Measurements from ENCODE around the gene COMMD6.

DNA sequence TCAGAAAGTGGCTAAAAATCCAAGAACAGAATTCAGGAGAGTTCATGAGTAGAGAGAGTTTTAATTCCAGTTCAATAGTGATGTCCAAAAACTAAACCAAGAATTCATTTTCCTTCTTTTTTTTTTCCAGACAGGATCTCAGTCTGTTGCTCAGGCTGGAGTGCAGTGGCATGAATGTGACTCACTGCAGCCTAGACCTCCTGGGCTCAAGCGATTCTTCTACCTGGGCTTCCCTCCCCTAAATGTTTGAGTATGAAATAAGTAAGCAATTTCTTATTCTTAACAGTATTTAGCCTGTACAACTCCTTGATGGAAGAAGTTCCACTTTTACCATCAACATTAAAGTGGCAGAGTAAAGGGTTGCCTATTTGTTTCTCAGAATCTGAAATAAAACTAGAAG is 3.8 kb downstream of the COMMD6 start:
- TF ChIP-seq, protein P1, sequence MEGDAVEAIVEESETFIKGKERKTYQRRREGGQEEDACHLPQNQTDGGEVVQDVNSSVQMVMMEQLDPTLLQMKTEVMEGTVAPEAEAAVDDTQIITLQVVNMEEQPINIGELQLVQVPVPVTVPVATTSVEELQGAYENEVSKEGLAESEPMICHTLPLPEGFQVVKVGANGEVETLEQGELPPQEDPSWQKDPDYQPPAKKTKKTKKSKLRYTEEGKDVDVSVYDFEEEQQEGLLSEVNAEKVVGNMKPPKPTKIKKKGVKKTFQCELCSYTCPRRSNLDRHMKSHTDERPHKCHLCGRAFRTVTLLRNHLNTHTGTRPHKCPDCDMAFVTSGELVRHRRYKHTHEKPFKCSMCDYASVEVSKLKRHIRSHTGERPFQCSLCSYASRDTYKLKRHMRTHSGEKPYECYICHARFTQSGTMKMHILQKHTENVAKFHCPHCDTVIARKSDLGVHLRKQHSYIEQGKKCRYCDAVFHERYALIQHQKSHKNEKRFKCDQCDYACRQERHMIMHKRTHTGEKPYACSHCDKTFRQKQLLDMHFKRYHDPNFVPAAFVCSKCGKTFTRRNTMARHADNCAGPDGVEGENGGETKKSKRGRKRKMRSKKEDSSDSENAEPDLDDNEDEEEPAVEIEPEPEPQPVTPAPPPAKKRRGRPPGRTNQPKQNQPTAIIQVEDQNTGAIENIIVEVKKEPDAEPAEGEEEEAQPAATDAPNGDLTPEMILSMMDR (conservative IDR thresholded peaks at IDR 0.05; ENCODE audit: low read depth, low read length), result no peak
- TF ChIP-seq RAD21 (IDR thresholded peaks at IDR 0.05; ENCODE audit: low read length) (no peak), FOS (IDR thresholded peaks at IDR 0.05; ENCODE audit: low read depth, low read length) (no peak), RCOR1 (IDR thresholded peaks at IDR 0.05; ENCODE audit: insufficient replicate concordance, low read length) (no peak), POLR2A (IDR thresholded peaks at IDR 0.05; ENCODE audit: low read depth, low read length) (no peak), CEBPB (IDR thresholded peaks at IDR 0.05; ENCODE audit: low read depth, low read length) (no peak), CHD1 (IDR thresholded peaks at IDR 0.05; ENCODE audit: low read depth, low read length) (no peak), MXI1 (IDR thresholded peaks at IDR 0.05; ENCODE audit: borderline replicate concordance, low read depth, low read length) (no peak), RFX5 (IDR thresholded peaks at IDR 0.05; ENCODE audit: low read depth, low read length) (no peak), SMC3 (IDR thresholded peaks at IDR 0.05; ENCODE audit: low read depth, low read length) (no peak), MAZ (IDR thresholded peaks at IDR 0.05; ENCODE audit: borderline replicate concordance, low read depth, low read length) (no peak), NFE2L2 (IDR thresholded peaks at IDR 0.05; ENCODE audit: low read depth, low read length) (no peak)
- TF ChIP-seq, protein P2, sequence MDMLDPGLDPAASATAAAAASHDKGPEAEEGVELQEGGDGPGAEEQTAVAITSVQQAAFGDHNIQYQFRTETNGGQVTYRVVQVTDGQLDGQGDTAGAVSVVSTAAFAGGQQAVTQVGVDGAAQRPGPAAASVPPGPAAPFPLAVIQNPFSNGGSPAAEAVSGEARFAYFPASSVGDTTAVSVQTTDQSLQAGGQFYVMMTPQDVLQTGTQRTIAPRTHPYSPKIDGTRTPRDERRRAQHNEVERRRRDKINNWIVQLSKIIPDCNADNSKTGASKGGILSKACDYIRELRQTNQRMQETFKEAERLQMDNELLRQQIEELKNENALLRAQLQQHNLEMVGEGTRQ (IDR thresholded peaks at IDR 0.05; ENCODE audit: low read depth, low read length), result no peak

All from IMR-90 (cell line).